HG02571 (cell line): Measurements from ENCODE around the gene JUP.
A peak's percentile ranks its signal among the peaks of the same experiment; 100 is the strongest.
"Not testable (repeated sequence)": the region's sequence is repeated elsewhere in the genome, so short reads cannot be mapped to it uniquely, and the experiment has no call there.

Source experiments
- ATAC-seq: cut with Tn5 transposase; IDR thresholded peaks from one replicate; pipeline ENCODE4 v1.9.1; 2021; ENCODE audit warnings: mild to moderate bottlenecking, moderate library complexity; ENCODE audit not compliant: unreplicated experiment

The JUP gene

GRCh38 chr17:41786227-41787020 is at the start of gene JUP:
JUP (minus strand) TSS chr17:41786711; CDS start chr17:41771854, 14,857 bp downstream.
- peak; percentile 75 for ATAC-seq

GRCh38 chr17:41835800-41836549 is 49.5 kb upstream of the JUP start, which contains the start of gene NT5C3B:
NT5C3B (minus strand) TSS chr17:41836232; CDS start chr17:41836193, 39 bp downstream.
- peak; percentile 67 for ATAC-seq

GRCh38 chr17:41835214-41835799 is 48.8 kb upstream of the JUP start:
- peak; percentile 24 for ATAC-seq

GRCh38 chr17:41829961-41830360 is 43.5 kb upstream of the JUP start:
- ATAC-seq: not testable (repeated sequence)

GRCh38 chr17:41825175-41825845 is 38.8 kb upstream of the JUP start:
- ATAC-seq: no peak

GRCh38 chr17:41824086-41824485 is 37.6 kb upstream of the JUP start:
- ATAC-seq: no peak

- no peak for ATAC-seq
These were observed 37.1 kb upstream of the JUP start for GRCh38 chr17:41823580-41823979.

- ATAC-seq: no peak
These were observed 36.6 kb upstream of the JUP start for GRCh38 chr17:41823141-41823524.

GRCh38 chr17:41822216-41823140 is 36.0 kb upstream of the JUP start:
- no peak for ATAC-seq

- no peak for ATAC-seq
These were observed 35.3 kb upstream of the JUP start for GRCh38 chr17:41821776-41822175.

GRCh38 chr17:41818024-41818423 is 31.5 kb upstream of the JUP start:
- ATAC-seq: no peak

- ATAC-seq: no peak
These were observed 30.3 kb upstream of the JUP start for GRCh38 chr17:41816637-41817320.

GRCh38 chr17:41814195-41814594 is 27.7 kb upstream of the JUP start:
- no peak for ATAC-seq

GRCh38 chr17:41813699-41814124 is 27.2 kb upstream of the JUP start:
- no peak for ATAC-seq

- no peak for ATAC-seq
These were observed 26.7 kb upstream of the JUP start for GRCh38 chr17:41813152-41813680.

- no peak for ATAC-seq
These were observed 26.1 kb upstream of the JUP start, which contains the start of gene FKBP10 for GRCh38 chr17:41812381-41813151. FKBP10 (plus strand) TSS chr17:41813004; CDS start chr17:41813035, 31 bp downstream.

GRCh38 chr17:41811549-41812380 is 25.3 kb upstream of the JUP start, which contains the start of gene P3H4:
P3H4 (minus strand) TSS chr17:41811949; CDS start chr17:41811915, 34 bp downstream.
- ATAC-seq: peak; percentile 64
